Uterus (tissue), 2 donors: ENCODE data around the gene ADM5.

Source experiments
- CTCF ChIP-seq, 4 experiments: fragments of 200-600 bp in 2 of 4; fragments of 450-650 bp in 2 of 4; sonication (generic) in 2 of 4; IDR thresholded peaks; one replicate each; pipeline ENCODE4 v1.5.1; 2016 to 2019; ENCODE audit warnings: antibody characterized with exemption in 4 of 4, mild to moderate bottlenecking in 2 of 4, moderate library complexity in 1 of 4
- POLR2A ChIP-seq, 2 donors: fragments of 450-650 bp; IDR thresholded peaks; one replicate each; pipeline ENCODE4 v1.6.1; 2016; ENCODE audit warnings: antibody characterized with exemption in 2 of 2, mild to moderate bottlenecking in 1 of 2, moderate library complexity in 1 of 2

- TF ChIP-seq CTCF (IDR thresholded peaks at IDR 0.05) (no peak), POLR2A (IDR thresholded peaks at IDR 0.05) (no peak)
Measured at GRCh38 chr19:49678985-49679770, 10.2 kb upstream of the ADM5 start.
